Heart left ventricle (tissue), 13 donors: ENCODE data around the gene WDR88.

Experiments used
- POLR2A ChIP-seq, 2 donors: fragments of 450-650 bp; IDR thresholded peaks; one replicate each; pipeline ENCODE4 v1.6.1; 2017; ENCODE audit warnings: antibody characterized with exemption in 2 of 2, mild to moderate bottlenecking in 2 of 2, moderate library complexity in 2 of 2
- TF ChIP-seq, protein P1 (sequence below), 12 donors: fragments of 200-600 bp; sonication (generic) in 4 of 12; IDR thresholded peaks; one replicate each; pipeline versions ENCODE4 v1.5.0 to v1.8.0; 2018 to 2022; ENCODE audit warnings: antibody characterized with exemption in 12 of 12, mild to moderate bottlenecking in 5 of 12
- donor health status: ischemic (EF 13 %, LVEDD 7.1; RV severe dilation, severe dysfunction).
- donor health status: DM: no; HTN: yes; CAD: no.
- donor health status: DM: no; HTN: no; CAD: no.
- donor health status: ischemic (EF 25% LVEDD 6.9; RV normal size, moderate dysfunction).
- donor health status: ischemic (EF 25% LVEDD 5.7; RV mildly dilated, moderate dysfunction).
- donor health status: ischemic (EF 35%, LVEDD 5.7; RV mildly dilated, moderate dysfunction).
- donor health status: nonischemic (EF 11% LVEDD 7.7; RV severe dilation, severe dysfunction).
- donor health status: DM: yes; HTN: yes; CAD: no.
- donor health status: PGD.
- donor health status: ischemic (EF 29% LVEDD 5.4; RV normal size, mild dysfunction).
- donor health status: nonischemic (EF 23%, LVEDD 6.1; RV moderate dilation, normal function).

DNA sequence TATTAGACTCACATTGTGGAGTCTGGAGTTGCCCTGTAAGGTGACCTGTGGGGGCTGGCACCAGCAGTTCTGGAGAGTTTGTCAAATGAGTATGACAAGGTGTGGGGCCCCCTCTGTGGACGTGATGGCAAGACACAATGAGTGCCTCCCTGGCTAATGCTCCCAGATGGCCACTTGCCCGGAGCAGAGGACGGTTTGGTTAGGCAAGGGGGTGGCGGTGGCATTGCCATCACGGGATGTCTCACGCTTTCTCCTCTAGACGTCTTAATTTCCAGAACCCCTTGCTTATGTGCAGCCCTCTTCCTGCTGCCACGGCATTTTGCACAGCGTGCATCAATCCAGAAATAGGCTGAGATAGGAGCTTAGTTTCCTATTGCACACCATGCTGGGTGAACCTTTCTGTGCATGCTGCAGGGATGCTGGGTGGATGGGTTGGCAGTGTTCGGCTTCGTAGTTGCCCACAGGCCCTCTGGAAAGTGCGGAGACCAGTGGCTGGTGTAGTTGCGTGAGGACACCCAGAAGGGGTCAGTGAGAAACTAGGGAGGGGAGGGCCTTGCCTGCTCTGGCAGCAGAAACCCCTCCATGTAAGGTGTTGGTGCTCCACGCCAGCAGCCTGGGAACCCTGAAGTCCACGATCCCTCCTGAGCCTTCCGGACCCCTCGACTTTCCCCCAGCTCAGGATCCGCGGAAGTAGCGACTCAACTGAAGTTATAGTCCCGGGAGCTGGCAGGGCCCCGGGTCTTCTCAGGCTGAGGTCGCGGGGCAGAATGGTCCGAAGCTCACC lies 44.2 kb downstream of the WDR88 start:
- TF ChIP-seq POLR2A (IDR thresholded peaks at IDR 0.05): no peak
- TF ChIP-seq, protein P1, sequence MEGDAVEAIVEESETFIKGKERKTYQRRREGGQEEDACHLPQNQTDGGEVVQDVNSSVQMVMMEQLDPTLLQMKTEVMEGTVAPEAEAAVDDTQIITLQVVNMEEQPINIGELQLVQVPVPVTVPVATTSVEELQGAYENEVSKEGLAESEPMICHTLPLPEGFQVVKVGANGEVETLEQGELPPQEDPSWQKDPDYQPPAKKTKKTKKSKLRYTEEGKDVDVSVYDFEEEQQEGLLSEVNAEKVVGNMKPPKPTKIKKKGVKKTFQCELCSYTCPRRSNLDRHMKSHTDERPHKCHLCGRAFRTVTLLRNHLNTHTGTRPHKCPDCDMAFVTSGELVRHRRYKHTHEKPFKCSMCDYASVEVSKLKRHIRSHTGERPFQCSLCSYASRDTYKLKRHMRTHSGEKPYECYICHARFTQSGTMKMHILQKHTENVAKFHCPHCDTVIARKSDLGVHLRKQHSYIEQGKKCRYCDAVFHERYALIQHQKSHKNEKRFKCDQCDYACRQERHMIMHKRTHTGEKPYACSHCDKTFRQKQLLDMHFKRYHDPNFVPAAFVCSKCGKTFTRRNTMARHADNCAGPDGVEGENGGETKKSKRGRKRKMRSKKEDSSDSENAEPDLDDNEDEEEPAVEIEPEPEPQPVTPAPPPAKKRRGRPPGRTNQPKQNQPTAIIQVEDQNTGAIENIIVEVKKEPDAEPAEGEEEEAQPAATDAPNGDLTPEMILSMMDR (IDR thresholded peaks at IDR 0.05): peak in 1 of 12 donors; percentile 1
